Inferior parietal cortex (tissue), 1 donor: ENCODE results near the gene OR2F1.

Experiments
- DNase-seq: peaks from one replicate; pipeline ENCODE4 v3.0.0-alpha.2; 2016; ENCODE audit errors: extremely low spot score

Gene OR2F1

GRCh38 chr7:143954135-143954534, 509 bp upstream of the OR2F1 start:
- no peak for DNase-seq

- no peak for DNase-seq
Observed at GRCh38 chr7:143958781-143959180, 4.1 kb downstream of the OR2F1 start.

GRCh38 chr7:143960813-143961610, 6.4 kb downstream of the OR2F1 start:
- no peak for DNase-seq

GRCh38 chr7:143965280-143965679, 10.6 kb downstream of the OR2F1 start:
- DNase-seq, result no peak

- no peak for DNase-seq
Observed at GRCh38 chr7:143967398-143967797, 12.8 kb downstream of the OR2F1 start.

GRCh38 chr7:143973870-143974416, 19.3 kb downstream of the OR2F1 start:
- no peak for DNase-seq

- no peak for DNase-seq
Observed at GRCh38 chr7:143974459-143974858, 19.8 kb downstream of the OR2F1 start.

- DNase-seq, result no peak
Observed at GRCh38 chr7:143975617-143976016, 21.0 kb downstream of the OR2F1 start.

GRCh38 chr7:143978585-143978984, 23.9 kb downstream of the OR2F1 start:
- DNase-seq, result no peak

GRCh38 chr7:143979359-143979758, 24.7 kb downstream of the OR2F1 start:
- no peak for DNase-seq

GRCh38 chr7:143979998-143980397, 25.4 kb downstream of the OR2F1 start:
- no peak for DNase-seq

- no peak for DNase-seq
Observed at GRCh38 chr7:143980746-143981510, 26.3 kb downstream of the OR2F1 start.

- DNase-seq, result no peak
Observed at GRCh38 chr7:143983960-143984359, 29.3 kb downstream of the OR2F1 start.

- no peak for DNase-seq
Observed at GRCh38 chr7:143987513-143987912, 32.9 kb downstream of the OR2F1 start.

- DNase-seq, result no peak
Observed at GRCh38 chr7:143988976-143989745, 34.5 kb downstream of the OR2F1 start.

GRCh38 chr7:143992670-143993069, 38.0 kb downstream of the OR2F1 start:
- DNase-seq, result no peak

- no peak for DNase-seq
Observed at GRCh38 chr7:143993924-143994323, 39.3 kb downstream of the OR2F1 start.

- no peak for DNase-seq
Observed at GRCh38 chr7:144000020-144000419, 45.4 kb downstream of the OR2F1 start, which contains the start of gene OR6B1. Gene OR6B1, plus strand, starts transcription at chr7:144000320. Its CDS starts 3,677 bp downstream, at chr7:144003997.

GRCh38 chr7:144001543-144001942, 46.9 kb downstream of the OR2F1 start:
- no peak for DNase-seq

GRCh38 chr7:144004703-144005102, 50.1 kb downstream of the OR2F1 start:
- DNase-seq, result no peak

- no peak for DNase-seq
Observed at GRCh38 chr7:144006029-144006691, 51.5 kb downstream of the OR2F1 start.
